GM19468 (cell line): ENCODE measurements around the gene SORBS1.

Experiments used
- ATAC-seq: cut with Tn5 transposase; IDR thresholded peaks from one replicate; pipeline ENCODE4 v1.9.1; 2021; ENCODE audit warnings: mild to moderate bottlenecking, moderate library complexity, moderate number of reproducible peaks; ENCODE audit not compliant: unreplicated experiment; ENCODE audit errors: extremely low read depth

SORBS1 gene

DNA sequence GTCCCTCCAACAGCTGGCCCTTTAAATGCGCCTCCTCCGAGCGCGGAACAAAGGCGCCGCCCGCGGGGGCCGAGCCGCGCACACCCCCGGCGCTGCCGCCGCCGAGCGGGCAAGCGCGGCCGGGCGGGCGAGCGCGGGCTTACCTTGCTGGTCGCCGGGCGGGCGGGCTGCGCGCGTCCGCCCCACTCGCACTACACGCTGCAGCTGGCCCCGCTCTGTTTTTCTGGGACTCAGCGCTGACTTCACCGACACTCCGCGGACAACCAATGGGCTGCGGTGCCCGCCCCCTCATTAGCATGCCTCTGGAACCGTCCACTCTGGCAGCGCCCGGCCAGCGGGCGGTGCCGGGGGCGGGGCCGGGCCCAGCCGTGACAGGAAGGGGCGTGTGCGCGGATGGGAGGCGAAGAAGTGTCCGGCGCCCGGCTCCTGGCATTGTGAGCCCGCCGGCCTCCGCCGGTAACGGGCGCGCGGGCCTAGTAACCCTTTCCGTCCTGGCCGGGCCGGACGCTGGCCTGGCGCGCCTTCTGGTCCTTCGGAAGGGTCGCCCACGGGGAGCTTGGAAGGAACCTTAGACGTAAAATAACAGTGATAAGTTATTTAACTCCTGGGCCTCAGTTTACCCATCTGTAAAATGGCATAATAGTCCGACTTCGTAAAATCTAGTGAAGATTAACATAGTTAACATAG, at the start of gene SORBS1:
Gene SORBS1 (minus strand): TSS at position 195 of the 687 bp plus-strand sequence. CDS start 120,236 bp downstream, outside the sequence.
- peak; percentile 99 for ATAC-seq

DNA sequence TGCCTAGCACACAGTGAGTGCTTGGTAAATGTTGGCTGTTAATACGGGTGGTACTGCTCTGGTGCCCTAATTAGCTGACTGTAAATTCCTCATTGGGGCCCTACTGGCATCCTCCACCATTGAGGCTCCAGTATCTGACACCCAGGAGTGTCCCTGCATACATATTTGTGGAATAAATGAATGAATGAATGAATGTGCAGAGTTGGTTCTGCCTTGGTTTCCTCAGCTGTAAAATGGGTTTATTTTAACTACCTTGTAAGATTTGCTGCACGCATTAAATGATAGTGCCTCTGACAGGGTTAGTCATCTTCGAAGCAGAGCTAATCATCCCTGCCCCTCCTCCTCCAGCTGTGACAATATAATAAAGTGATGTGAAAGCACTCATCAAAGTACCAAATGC, 49.6 kb upstream of the SORBS1 start:
- no peak for ATAC-seq

DNA sequence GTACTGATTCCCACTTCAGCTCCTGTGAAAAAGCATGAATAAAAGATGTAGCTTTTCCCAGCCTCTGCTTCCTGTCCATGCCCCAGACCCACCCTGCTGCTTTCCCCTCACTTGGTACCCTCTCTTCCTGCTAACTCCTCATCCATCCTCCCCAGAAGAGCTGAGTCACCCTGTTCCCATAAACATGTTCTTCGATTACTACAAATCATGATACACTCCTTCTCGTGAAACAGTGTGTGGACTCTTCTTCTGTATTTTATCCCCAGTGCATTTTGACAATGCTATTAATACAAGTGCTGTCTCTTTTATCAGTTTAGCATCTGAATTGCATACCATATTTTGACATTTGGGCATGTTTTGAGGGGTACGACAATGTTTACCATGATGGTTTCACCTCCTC, 45.8 kb upstream of the SORBS1 start:
- no peak for ATAC-seq

DNA sequence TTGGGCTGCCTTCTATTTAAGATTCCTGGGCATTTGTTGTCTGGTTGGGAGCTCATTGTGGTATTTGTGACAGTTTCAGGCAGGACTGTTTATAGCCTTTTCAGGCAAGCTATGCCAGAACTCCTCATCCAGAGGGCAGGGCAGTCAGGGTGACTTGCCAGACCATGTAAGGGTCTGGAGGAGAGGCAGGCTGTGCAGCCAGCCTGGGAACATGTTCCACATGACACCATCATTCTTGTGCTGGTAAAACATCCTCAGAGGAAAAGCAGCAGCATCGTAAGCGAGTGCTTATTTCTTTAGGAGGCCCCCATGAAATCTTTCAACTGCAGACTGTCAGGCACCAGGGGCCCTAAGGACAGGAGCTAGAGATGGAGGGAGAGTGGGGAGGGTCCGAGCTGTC, 44.0 kb upstream of the SORBS1 start:
- ATAC-seq = no peak

DNA sequence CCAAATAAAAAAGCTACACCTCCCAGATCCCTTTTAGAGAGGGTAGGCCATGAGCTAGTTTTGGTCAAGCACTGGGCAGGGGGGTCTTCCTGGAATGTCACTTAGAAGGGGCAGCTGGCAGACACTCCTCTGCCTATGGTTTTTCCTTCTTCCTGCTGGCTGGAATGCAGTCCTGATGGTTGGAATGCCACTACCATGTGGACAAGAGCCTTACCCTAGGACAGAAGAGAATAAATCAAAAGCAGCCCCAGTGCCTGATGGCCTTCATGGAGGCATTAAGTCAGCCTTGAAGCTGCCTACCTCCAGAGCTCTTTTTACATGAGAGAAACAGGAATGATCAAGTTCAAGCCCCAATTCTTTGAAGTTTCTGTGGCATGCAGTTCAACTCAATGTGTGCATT, 43.5 kb upstream of the SORBS1 start:
- no peak for ATAC-seq

DNA sequence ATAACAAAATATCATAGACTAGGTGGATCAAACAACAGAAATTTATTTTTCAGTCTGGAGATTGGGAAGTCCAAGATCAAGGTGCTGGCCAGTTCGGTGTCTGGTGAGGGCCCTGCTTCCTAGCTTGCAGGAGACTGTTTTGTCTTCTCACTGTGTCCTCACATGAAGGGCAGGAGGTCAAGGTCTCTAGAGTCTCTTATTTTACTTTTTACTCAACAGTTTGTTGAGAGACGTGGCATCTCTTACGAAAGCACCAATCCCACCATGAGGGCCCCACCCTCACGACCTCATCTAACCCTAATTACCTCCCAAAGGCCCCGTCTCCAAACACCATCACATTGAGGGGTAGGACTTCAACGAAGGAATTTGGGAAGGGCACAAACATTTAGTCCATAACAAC, 41.2 kb upstream of the SORBS1 start:
- no peak for ATAC-seq

DNA sequence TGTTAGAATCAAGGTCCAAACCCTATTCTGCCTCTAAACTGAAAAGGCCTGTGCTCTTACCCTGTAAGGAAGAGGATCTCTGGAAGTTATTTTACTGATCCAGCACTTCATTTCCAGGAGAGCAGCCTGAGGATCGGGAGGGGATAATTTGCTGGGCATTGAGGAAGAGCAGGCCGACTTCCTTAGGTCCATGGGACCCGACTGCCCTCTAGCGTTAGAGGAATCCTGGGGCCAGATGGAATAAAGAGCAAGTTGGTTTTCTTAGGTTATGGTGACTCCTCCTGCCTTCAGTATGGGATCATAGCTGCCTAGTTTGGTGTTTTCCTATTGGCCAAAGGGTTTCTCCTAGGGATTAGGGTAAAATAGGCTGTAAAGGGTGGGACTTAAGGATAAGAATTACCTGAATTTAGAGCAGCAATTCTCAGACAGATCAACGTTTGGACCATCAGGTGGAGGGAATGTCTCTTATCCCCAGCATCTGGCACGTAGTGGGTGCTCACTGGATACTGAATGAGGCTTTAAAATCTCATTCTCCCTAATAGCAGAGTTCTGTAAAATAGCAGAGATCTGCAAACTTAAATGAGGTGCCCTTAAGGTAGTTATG, 40.0 kb upstream of the SORBS1 start:
- ATAC-seq = no peak

DNA sequence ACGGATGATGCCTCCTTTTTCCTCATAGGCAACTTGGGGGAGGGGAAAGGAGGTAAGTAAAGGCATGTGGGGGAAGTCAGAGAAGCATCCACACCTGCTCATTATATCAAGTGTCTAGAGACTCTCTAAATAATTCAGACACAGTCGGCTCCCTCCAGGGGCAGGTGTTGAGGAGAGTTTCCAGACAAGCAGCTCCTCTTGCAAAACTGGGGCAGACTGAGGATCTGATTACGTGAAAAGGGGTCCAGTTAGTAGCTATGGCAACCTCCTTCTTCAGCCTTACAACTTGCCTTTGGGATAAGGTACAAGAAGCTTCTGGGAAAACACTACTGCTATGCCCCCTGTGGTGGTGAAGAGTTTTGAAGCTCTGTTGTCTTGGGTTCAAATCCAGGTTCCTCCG, 39.0 kb upstream of the SORBS1 start:
- no peak for ATAC-seq

DNA sequence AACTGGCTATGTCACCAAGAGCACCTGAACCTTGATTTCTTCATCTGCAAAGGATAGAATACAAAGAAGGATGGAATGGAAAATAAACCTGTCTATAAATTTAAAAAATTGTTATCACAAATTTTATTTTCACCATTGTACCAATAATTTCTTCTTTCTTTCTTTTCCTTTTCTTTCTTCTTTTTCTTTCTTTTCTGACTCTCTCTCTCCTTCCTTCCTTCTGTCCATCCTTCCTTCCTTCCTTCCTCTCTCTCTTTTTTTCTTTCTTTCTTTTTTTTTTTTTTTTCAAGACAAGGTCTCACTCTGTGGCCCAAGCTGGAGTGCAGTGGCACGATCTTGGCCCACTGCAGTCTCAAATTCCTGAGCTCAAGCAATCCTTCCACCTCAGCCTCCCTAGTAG, 36.6 kb upstream of the SORBS1 start:
- no peak for ATAC-seq

DNA sequence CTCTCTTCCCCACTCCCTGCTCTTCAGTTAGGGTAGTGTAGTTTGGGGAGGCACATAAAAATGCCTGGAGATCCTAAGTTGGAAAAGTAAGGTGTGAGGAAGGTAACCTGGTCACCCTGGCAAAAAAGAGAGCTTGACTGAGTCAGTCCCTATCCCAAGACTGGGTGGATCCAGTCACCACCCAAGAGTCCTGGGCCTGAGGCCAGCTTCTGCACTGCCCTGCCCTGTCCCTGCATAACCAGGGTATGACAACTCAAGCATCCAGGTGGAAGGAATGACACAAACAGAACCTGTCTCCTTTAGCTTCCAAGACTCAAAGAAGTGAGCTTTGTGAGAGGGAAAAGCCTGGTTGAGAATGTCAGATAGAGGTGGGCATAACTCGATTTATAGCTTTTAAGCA, 26.9 kb upstream of the SORBS1 start:
- ATAC-seq = no peak

DNA sequence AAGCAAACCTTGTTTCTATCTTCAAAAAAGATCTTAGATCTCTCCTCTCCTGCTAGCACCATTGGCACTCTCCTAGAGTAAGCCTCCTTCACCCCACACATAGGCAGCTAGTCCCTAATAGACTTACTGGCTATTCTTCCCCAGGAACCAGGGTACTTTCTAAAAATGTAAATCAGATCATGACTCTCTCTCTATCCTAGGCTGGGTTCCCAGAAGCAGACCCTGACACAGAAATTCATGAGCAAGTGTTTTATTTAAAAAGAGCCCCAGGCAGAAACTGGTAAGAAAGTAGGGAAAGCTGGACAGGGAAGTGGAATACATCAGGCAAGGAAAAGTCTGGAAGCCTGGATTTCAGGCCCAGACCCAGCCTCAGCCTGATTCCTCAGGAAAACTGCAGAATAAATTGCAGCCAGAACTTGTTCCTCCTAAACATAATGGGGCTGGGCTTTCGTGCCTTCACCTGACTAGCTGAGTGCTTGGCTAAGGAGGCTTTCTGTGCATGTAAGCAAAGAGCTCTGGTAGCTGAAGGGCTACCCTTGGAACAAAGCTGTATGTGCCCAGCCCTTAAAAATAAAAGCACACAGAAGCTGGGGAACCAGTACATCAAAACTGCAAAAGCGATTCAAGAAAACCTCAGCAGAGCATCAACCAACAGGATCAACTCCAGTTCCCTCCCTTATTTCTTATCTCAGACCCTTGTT, 18.8 kb upstream of the SORBS1 start:
- ATAC-seq = no peak

DNA sequence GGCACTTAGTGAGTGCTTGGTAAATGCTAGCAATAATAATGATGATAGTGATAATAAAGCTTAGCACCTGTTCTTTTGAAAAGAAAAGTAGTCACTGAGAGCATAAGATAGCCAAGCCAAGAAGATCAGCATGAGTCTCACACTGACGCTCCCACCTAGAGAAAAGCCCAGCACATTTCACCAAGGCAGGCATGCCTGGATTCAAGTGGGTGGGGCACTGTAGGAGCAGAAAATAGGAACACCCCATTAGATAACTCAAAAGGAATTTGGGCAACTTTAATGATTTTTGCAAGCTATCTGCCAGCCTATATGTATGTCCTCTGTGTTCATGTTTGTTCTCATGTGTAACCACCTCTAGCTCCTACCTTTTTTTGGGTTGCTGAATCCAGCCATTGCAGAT, 18.1 kb upstream of the SORBS1 start:
- ATAC-seq = no peak

DNA sequence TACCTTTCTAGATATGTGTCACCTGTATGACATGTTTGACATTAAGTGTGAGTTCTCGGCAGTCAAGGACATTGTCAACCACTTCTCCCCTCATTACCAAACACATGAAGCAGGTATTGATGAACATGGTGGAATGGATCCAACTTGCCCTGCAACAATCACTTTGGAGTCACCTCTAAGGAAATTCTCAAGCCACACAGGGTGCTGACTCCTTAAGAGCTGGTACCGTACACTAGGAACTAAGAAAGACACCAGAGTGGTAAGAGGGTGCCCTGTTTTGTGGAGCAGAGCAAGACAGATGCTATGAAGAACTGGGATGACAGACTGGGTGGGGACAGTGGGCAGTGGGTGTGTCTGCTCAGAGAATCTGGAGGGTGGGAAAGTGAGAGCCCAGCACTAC, 17.4 kb upstream of the SORBS1 start:
- no peak for ATAC-seq

DNA sequence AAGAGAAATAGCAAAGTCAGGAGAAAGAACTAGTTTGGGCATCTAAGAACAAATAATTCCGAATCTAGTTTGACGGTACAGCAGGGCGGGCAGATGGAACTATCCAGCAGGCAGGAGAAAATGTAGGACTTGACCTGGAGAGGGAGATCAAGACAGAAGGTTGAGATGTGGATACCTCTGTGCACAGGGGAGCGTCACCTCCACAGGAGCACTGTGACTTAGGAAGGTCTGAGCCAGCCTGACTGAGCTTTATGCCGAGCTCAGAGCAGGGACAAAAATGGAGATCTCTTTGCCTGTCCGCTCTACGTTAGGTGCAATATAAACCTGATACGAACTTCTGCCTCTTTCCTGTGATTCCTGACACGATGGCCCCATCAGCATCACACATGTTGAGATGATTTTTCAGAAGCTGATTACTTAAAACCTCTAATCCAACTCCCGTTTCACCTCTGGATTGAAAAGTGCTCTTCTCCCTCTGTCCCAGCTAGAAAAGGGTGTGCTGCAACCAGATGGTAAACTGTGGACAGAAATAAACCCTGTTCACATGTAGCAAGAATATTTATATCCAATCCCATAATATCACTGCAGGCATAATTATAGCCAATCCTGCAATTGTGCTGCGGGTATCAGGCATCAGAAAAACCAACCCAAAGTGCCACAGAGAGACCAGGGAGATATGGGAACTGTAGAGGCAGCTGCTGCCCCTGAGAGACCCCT, 13.6 kb upstream of the SORBS1 start:
- ATAC-seq = no peak

DNA sequence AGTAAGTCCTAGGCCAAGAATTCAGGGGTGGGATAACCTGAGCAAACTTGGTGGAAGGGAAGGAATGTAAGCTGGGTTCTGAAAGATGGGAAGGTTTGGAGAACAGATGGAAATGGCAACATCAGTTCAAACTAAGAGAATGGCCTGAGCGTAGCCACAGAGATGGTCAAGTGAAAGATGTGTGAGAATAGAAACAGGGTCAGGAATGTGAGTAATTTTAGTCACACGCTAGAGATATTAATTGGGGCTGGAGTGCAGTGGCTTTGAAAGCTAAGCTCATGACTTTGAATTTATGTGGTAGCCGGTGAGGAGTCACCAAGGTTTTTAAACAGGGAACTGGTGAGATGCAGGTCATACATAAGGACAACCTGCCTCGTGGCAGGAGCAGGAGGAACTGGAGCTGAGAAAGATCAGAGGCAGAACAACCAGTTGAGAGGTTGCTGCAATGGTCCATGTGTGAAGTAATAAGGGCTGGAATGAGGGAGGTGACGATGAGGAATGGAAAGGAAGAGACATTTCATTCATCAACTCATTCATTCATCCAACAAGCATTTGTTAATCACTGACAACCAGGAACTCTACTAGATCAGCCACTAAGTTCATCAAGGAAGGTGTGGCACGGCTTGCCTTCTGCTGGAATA, 12.9 kb upstream of the SORBS1 start:
- no peak for ATAC-seq

DNA sequence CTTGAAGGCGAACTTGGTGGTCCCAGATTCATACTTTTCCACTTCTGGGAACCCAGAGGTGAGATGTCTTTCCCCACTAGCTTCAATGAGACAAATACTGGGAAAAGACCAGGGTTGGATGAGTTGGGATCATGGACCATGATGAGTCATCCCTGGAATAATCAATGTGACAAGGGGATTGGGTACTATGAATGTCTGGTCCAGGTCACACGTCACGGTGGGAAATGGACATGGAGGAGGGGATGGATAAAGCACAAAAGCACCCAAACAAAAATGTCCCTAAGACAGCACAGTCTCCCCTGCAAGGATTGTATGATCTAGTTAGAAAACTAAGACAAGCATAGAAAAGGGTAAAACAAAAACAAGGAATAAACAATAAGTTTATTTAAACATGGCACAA, 12.4 kb upstream of the SORBS1 start:
- no peak for ATAC-seq

DNA sequence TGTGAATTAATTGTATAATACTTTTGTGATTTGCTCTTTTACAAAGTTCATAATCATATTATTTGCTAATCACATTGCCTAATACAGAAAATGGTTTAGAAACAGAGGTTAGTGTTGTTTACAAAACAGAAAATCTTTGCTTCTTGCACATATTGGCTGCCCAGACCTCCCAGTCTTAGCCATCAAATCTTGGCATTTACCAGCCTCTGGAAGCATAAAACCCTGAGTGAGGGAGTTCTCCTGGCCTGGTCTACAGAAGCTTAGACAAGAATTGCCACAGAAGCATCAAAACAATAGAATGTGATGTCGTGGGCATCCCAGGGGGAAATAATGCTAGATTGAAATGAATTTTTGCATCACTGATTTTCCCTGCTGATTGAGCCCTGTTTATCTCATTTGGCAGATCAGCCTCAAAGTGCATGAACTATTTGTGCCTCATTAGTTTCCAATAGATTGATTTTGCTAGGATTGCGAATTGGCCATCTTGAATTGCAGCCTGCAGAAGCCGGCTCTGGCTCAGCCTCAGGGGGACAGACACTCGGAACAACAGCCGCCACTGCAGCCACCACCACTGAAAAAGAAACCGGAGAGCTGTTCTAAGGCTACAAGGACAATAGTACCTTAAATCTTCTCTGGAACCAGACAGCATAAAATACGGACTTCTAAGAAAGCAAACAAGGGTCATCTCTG, 11.1 kb upstream of the SORBS1 start:
- ATAC-seq = no peak

DNA sequence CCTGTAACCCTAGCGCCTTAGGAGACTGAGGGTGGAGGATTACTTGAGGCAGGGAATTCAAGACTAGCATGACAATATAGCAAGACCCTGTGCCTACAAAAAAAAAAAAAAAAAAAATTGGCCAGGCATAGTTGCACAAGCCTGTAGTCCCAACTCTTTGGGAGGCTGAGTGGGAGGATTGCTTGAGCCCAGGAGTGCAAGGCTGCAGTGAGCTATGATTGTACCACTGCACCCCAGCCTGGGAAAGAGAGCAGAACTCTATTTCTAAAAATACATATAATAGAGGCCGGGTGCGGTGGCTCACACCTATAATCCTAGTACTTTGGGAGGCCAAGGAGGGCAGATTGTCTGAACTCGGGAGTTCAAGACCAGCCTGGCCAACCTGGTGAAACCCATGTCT, 10.2 kb upstream of the SORBS1 start:
- no peak for ATAC-seq

DNA sequence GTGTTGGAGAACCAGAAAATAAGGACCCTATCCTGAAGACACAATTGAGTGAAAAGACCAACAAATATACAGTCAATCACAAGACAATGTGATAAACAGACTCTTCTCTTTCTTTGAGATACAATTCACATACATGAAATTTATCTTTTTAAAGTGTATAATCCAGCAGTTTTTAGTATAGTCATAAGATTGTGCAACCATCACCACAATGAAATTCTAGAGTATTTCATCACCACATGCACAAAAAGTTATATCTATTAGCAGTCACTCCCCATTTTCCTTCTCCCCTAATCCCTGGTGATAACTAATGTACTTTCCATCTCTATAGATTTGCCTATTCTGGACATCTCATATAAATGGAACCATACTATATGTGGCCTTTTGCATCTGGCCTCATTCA, 8.2 kb upstream of the SORBS1 start:
- ATAC-seq = no peak
